Neural crest cell (in vitro differentiated cells): ENCODE measurements around the gene CLDN14. TPM values are rescaled to one million over a fixed set of nuclear protein-coding genes. Genes with fewer than 3 reads are reported as not detected.

ENCODE experiments used
- DNase-seq: peaks from one replicate; pipeline ENCODE4 v3.0.0; 2021; ENCODE audit warnings: low read depth, mixed read lengths, low spot score
- H3K27ac Mint-ChIP-seq: one replicate; pipeline ENCODE4 v1.8.0; 2021; ENCODE audit warnings: mild to moderate bottlenecking, mixed read lengths; ENCODE audit not compliant: unreplicated experiment
- H3K27me3 Mint-ChIP-seq: 2 replicates; pipeline ENCODE4 v1.8.0; 2021; ENCODE audit warnings: low read depth, mild to moderate bottlenecking, mixed read lengths
- H3K36me3 Mint-ChIP-seq: 2 replicates; pipeline ENCODE4 v1.8.0; 2021; ENCODE audit warnings: low read depth, mild to moderate bottlenecking, mixed read lengths
- H3K4me1 Mint-ChIP-seq: 2 replicates; pipeline ENCODE4 v1.8.0; 2021; ENCODE audit warnings: mixed read lengths
- H3K4me3 Mint-ChIP-seq: one replicate; pipeline ENCODE4 v1.8.0; 2021; ENCODE audit warnings: mild to moderate bottlenecking, mixed read lengths
- H3K9me3 Mint-ChIP-seq: 2 replicates; pipeline ENCODE4 v1.8.0; 2021; ENCODE audit warnings: mixed read lengths
- CTCF ChIP-seq: fragments of 200-600 bp; sonication (generic); conservative IDR thresholded peaks from 2 replicates; pipeline ENCODE4 v1.5.0; 2021; ENCODE audit warnings: antibody characterized with exemption, mild to moderate bottlenecking
- total RNA-seq: library from RNA; stranded (reverse); gene quantifications from 2 replicates; pipeline ENCODE4 v1.2.1, GENCODE V29; 2021

Gene CLDN14
- total RNA-seq, 1 donor from 2014 or later: not detected

DNA sequence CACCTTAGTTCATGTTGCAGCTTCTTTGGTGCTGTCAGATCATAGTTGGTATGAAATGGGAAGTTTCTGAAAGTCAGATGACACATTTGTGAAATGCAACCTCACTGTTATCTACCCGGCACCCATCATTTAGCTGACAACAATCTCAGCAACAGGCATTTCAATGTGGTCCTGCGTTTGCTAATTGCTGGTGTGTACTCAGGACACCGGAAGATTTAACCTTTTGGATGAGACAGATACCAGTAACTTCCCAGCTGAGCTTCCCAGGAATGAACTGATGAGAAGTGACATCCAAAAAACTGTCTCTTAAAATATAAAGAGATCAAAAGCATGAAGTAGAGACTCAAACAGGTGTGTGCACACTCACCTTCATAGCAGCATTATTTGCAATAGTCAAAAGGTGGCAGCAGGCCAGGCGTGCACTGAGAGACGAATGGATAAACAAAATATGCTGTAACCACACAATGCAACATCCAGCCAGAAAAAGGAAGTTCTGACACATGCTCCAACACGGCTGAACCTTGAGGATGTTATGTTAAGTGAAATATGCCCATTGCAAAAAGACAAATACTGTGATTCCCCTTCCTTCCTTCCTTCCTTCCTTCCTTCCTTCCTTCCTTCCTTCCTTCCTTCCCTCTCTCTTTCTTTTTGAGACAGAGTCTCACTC, 7.9 kb upstream of the CLDN14 start:
- DNase-seq: no peak
- no peak overlapping the region for H3K4me3 Mint-ChIP-seq

GRCh38 chr21:36486246-36486645, 6.3 kb upstream of the CLDN14 start:
- TF ChIP-seq CTCF: no peak
- no peak overlapping the region for H3K27ac Mint-ChIP-seq
- peaks cover 10% of the 10 kb centered on the region for H3K4me1 Mint-ChIP-seq
- H3K9me3 Mint-ChIP-seq: peaks cover 2% of the 10 kb centered on the region
- H3K36me3 Mint-ChIP-seq: no peaks in the 10 kb centered on the region
- H3K27me3 Mint-ChIP-seq: no peaks in the 10 kb centered on the region
- no peak for DNase-seq
- no peak overlapping the region for H3K4me3 Mint-ChIP-seq

More for the DNA sequence above, 7.9 kb upstream of the CLDN14 start:
- no peak for TF ChIP-seq CTCF
- H3K9me3 Mint-ChIP-seq: no peaks in the 10 kb centered on the region
- peaks cover 14% of the 10 kb centered on the region for H3K4me1 Mint-ChIP-seq
- H3K36me3 Mint-ChIP-seq: no peaks in the 10 kb centered on the region
- no peaks in the 10 kb centered on the region for H3K27me3 Mint-ChIP-seq
- no peak overlapping the region for H3K27ac Mint-ChIP-seq

DNA sequence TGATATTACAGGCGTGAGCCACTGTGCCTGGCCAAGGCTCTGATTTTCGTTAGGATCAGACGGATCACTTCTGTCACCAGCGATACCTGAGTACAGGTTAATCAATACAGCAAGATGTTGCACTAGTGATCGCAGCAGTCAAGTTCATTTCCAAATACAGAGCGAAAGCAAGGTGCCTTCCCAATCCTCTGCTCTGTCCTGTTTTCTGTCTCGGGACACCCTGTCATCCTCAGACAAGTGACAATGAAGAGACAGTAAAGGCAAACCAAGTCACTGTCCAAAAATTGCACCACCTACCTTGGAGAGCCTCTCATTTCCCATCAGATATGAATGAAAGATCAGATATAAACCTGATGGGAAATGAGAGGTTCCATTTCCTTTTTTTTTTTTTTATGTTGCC, 5.6 kb upstream of the CLDN14 start:
- DNase-seq: no peak
- Mint-ChIP-seq H3K27ac (no peak overlapping the region), H3K9me3 (peaks cover 2% of the 10 kb centered on the region), H3K4me3 (no peak overlapping the region), H3K4me1 (peaks cover 5% of the 10 kb centered on the region), H3K27me3 (no peaks in the 10 kb centered on the region), H3K36me3 (no peaks in the 10 kb centered on the region)
- no peak for TF ChIP-seq CTCF

GRCh38 chr21:36483095-36483494, 3.2 kb upstream of the CLDN14 start:
- TF ChIP-seq CTCF: no peak
- H3K27ac Mint-ChIP-seq: no peak overlapping the region
- H3K36me3 Mint-ChIP-seq: no peaks in the 10 kb centered on the region
- H3K4me3 Mint-ChIP-seq: no peak overlapping the region
- no peaks in the 10 kb centered on the region for H3K27me3 Mint-ChIP-seq
- H3K9me3 Mint-ChIP-seq: peaks cover 2% of the 10 kb centered on the region
- DNase-seq: no peak
- peaks cover 5% of the 10 kb centered on the region for H3K4me1 Mint-ChIP-seq

DNA sequence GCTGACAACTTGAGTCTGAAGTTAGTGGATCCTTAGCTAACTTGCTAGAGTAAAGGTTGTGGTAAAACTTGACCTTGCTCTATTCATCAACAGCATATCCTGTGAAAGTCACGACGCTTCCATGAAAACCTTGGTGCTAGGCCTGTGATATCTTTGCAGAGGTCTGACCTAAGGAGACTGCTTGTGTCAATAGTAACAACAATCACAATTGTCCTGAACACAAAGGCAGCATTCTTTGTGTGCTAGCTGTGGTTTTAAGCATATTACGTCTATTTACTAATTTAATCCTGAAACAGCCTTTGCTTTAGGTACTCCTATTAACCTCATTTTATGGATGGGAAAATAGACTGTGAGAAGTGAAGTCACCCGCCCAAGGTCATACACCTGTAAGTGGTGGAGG, 2.8 kb upstream of the CLDN14 start:
- Mint-ChIP-seq H3K4me1 (peaks cover 5% of the 10 kb centered on the region), H3K4me3 (no peak overlapping the region), H3K9me3 (peaks cover 2% of the 10 kb centered on the region), H3K27ac (no peak overlapping the region), H3K27me3 (no peaks in the 10 kb centered on the region), H3K36me3 (no peaks in the 10 kb centered on the region)
- TF ChIP-seq CTCF: no peak
- DNase-seq: no peak
